Stimulated activated CD8-positive, alpha-beta memory T cell treated with anti-CD3 and anti-CD28 coated beads, Interleukin-12 subunit alpha, Interleukin-12 subunit beta, amount 100 ng/mL, for 24 hours (primary cell): ENCODE measurements around the gene STX16.

ENCODE experiments used
- DNase-seq: peaks from one replicate; pipeline ENCODE4 v3.0.0-alpha.2; 2020; ENCODE audit errors: extremely low read depth

Gene STX16

GRCh38 chr20:58675641-58676040 lies 24.6 kb downstream of the STX16 start:
- DNase-seq = no peak

- no peak for DNase-seq
Measured at GRCh38 chr20:58676161-58676560, 25.1 kb downstream of the STX16 start.

- DNase-seq = no peak
Measured at GRCh38 chr20:58677079-58677604, 26.1 kb downstream of the STX16 start.

GRCh38 chr20:58677808-58678207 lies 26.7 kb downstream of the STX16 start:
- no peak for DNase-seq

- DNase-seq = no peak
Measured at GRCh38 chr20:58678806-58679205, 27.7 kb downstream of the STX16 start.

GRCh38 chr20:58682656-58683531 lies 31.8 kb downstream of the STX16 start:
- no peak for DNase-seq

GRCh38 chr20:58684291-58684690 lies 33.2 kb downstream of the STX16 start:
- DNase-seq = no peak

GRCh38 chr20:58685988-58686387 lies 34.9 kb downstream of the STX16 start:
- DNase-seq = no peak

- no peak for DNase-seq
Measured at GRCh38 chr20:58688414-58688813, 37.3 kb downstream of the STX16 start.

GRCh38 chr20:58688840-58689239 lies 37.8 kb downstream of the STX16 start:
- DNase-seq = no peak

- DNase-seq = no peak
Measured at GRCh38 chr20:58690396-58691135, 39.5 kb downstream of the STX16 start.

GRCh38 chr20:58691773-58692578 lies 40.9 kb downstream of the STX16 start:
- DNase-seq = no peak

- peak; percentile 14 for DNase-seq
Measured at GRCh38 chr20:58692579-58693225, 41.6 kb downstream of the STX16 start, which contains the start of gene NPEPL1. Gene NPEPL1 (plus strand): TSS chr20:58692800. CDS start chr20:58692901, 101 bp downstream.

- DNase-seq = no peak
Measured at GRCh38 chr20:58693226-58694006, 42.3 kb downstream of the STX16 start.

GRCh38 chr20:58694241-58695083 lies 43.4 kb downstream of the STX16 start:
- DNase-seq = no peak

GRCh38 chr20:58695084-58695722 lies 44.1 kb downstream of the STX16 start:
- DNase-seq = no peak

GRCh38 chr20:58695895-58696375 lies 44.9 kb downstream of the STX16 start:
- no peak for DNase-seq

GRCh38 chr20:58696411-58696961 lies 45.4 kb downstream of the STX16 start:
- no peak for DNase-seq
